NCI-H446 treated with DMSO at 0.1 percent for 48 hours (cell line): ENCODE measurements around the gene HABP2.

Source experiments
- DNase-seq: peaks from one replicate; lab custom pipeline; 2025; lab: John Stamatoyannopoulos, UW

Gene HABP2

DNA sequence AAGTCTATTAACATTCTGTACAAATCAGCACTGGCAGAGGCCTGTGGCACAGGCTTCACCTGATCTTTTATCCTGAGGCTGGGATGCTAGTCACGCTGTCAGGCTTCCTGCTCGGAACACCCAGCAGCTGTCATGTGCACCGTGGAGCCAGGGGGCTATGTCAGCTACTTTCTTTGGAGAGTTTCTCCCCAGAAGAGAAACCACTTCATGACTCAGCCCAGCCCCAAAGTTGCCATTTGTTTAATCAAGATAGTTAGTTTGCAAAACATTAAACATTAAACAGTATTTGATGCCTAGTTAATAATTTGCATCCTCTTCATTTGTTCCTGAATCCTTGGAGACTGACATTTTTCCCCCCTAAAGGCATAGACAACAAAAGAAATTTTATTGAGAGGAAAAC is at the start of gene HABP2:
Gene HABP2 (plus strand): TSS at position 353 of the 400 bp plus-strand sequence. CDS start 69 bp downstream, outside the sequence.
- DNase-seq: no peak

DNA sequence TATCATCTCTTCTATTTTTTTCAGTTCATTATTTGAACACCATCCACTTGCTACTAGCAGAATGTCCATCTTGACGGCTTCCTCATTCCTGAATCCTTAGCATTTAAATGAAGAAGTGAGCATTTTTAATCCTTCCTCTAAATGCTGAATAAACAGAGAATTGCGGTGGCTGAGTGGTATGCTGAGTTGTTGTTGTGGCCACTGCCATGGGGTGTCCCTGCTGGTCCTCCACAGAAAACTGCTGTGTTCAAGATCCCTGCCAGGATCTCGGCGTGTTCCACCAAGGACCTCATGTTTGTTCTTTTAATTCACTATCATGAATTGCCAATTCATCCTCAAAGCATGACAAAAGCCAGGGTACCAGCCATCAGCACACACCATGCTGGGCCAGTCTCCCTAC is 48.9 kb upstream of the HABP2 start:
- DNase-seq: no peak

DNA sequence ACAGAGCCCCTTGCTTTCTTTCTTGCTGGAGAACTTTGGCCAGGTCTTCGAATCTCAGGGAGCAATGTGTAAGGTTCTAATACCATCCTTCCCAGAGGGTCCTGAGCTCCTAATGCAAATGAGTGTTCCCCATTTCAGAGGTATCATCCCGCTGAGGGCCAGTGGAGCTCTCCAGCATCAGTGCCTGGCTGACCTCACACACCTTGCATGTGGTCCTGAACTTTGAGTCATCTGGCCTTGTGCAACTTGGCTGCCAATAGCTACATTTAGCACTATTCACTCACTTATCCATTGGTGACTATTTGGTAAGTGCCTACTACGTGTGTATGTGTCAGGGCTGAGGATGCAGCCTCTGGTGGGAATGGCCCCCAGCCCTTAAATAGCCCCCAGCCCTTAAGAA is 48.4 kb upstream of the HABP2 start:
- DNase-seq: no peak

DNA sequence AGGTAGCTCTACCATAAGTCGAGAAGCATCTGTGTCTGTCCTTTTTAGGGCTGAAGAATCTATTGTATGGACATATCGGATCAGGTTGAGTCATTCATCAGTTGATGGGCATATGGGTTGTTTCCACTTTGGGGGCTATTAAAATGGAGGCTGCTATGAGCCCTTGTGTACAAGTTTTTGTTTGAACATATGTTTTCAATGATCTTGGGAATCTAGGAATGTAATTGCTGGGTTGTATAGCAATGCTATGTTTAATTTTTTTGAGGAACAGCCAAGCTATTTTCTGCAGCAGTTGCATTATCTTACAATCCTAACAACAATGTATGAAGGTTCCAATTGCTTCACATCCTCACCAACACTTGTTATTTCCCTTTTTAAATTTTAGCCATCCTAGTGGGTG is 46.4 kb upstream of the HABP2 start:
- DNase-seq: no peak

DNA sequence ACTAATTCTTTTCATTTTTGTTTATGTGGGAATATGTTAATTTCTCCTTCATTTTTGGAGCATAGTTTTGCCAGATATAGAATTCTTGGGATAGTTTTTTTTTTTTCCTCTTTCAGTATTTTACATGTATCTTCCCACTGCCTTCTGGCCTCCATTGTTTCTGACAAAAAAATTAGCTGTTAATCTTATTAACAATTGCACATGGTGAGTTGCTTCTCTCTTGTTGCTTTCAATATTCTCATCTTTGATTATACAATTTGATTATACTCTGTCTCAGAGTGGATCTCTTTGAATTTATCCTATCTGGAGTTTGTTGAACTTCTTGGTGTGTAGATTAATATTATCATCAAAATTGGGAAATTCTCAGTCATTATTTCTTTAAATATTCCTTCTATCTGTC is 41.4 kb upstream of the HABP2 start:
- DNase-seq: no peak

DNA sequence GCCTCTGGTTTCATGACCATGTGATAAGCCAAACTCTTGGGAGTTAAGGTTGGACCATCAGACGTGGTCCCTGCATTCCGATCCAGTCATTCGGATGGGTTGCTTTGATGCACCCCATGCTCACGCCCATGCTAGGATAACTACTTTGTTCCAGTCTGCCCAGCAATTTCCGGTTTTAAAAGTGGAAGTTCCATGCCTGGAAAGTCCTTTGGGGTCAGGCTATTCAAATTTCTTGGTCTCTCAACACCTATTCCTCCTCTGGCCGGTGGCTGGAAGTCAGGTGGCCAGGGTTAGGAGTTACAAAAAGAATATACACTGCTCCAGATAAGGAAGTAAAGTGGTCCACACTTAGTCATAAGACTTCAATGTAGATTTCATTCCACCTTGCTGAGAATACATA is 37.7 kb upstream of the HABP2 start:
- DNase-seq: no peak

DNA sequence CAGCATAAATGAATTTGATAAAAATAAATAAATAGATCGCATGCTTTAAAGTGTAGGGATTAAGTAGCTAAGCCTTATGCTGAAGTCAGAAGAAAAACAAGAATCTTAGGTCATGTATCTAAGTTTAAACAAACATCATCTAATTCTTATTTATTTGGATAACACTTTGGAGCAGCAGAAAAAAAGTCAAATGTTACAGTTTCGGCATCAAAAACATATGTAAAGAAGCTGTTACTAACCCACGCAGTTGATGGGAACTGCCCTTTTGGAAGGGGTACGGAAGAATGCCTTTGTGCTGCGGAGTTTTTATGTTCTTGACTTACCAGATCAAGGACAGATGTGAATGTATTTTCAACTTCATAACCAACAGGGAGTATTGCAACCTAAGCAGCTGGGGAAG is 37.3 kb upstream of the HABP2 start:
- no peak for DNase-seq

DNA sequence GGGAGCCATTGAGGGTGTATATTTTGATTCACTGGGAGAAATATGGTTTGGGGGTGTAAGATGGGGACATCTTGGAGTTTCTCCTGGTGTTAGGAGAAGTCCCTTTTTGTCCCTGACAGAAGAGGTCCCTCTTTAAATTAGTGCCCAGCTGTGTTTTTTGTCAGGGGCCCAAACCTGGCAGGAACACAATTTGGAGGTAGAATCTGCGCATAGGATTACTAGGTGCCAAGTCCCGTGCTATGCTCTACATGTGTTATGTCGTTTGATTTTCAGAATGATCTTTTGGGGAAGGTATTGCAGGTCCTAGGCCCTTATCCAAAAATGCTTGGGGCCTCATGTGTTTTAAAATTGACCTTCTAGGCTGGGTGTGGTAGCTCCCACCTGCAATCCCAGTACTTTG is 36.8 kb upstream of the HABP2 start:
- DNase-seq: no peak

DNA sequence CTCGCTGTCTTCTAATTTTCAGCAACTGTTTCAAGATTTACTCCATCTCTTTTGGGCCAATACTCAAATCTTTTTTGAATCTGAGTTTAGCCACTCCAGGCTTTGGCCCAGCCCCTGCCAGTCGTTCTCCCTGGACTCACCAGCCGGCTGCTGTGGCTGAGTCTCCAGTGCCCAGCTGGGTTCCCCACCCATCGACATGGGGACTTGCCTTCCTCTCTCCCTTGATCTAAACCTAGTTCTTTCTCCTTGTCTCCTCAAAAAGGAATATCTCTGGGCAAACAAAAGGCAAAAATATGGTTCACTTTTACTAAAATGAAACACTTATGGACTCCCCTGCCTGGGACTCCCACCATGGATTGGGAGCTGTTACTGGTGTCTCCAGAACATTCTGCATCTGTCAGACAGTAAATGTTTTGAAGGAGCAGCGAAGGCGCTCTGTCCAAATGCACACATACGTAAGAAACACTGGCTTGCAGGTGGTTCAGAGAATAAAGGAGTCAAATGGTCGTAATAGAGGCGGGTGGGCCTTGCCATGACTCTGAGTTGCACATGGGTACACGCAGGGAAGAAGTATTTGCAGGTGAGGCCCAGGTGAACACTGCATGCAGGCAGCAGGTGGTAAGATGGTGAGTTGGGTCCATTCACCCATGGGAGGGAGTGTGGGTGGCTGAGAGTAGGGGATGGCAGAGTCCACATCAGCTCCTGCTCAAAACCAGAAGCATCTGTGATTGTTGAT is 35.5 kb upstream of the HABP2 start:
- DNase-seq: no peak

DNA sequence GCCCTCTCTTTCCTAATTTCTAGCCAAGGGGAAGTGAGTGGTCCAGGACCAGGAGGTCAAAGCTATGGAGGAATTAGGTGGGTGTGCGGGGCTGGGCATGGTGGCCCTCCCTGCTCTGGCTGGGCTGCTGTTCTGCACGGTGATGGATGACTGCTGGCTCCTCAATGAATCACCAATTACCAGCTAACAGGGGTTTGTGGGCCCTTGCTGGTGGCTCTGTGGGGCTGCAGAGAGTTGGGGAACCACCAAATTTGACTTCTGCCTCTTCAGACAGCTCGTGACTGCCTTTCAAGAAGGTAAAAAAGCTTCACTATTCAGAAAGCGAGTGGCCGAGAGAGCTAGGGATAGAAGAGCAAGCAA is 35.0 kb upstream of the HABP2 start:
- DNase-seq: no peak

DNA sequence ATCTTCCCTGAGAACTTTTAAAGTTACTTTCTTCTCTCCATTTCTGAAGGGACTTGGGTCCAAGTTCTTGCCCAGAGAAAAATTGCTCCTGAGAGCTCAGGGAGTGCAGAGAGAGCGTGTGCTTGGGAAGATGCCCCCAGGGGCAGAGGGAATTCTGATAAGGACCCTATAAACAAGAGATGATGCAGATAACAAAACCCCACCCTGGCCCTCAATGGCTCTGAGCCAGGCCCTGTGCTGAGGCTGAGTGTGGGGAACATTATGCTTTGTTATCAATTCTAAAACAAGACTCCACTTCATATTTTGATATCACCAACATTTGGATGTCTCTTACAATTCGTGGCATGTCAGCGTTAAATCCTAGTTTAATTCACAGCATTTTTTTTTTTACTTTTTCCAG is 34.4 kb upstream of the HABP2 start:
- no peak for DNase-seq

DNA sequence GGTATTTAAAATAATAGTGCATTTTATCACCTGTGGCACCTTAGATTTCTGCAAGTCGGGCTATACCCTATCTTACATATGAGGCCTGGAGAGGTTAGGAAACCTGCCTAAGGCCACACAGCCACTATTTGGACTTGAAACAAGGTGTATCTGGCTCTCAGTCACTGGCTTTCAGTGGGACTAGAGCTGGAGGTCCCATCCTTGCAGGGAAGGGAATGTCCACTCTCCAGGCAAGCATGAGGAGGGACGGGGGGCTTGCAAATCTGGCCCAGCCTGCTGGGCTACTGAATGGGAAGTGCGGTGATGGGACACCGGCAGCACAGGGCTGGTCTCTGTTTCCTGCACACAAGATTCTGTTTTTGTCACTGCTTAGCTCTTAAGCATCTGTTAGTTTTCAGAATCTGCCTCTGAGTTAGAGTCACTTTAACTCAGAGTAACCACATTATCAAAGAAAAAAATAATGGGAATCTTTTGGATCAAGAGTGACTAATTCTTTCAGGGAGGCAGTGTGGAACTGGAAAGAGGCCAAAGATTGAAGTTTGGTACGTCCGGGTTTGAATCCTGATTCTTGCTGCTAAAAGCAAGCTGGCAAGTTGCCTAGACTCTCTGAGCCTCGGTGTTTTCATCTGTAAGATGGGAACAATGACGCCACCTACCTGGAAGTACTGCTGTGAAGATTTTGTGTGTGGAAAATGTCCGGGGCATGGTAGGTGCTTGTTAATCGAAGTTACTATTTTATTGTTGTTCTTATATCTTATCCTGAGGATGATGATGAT is 33.8 kb upstream of the HABP2 start:
- no peak for DNase-seq

DNA sequence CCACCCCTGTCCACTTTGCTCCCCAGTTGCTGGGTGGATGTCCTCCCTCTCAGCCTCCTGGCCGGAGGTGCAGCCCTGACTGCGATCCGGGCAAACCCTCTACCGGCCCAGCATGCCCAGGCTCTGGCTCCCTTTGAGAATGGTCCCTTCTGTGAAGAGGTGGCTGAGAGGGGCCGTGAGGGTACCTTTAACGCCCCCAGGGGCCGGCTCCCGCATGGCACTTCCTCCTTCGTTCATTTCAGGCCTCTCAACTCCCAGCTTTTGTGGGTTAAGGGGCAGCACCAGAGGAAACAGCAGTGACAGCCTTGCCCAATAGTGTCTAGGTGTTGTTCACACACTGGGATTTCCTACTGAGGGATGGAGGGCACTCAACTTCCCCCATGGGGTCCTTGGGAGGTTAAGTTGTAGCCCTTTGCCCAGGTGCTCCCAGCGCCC is 33.2 kb upstream of the HABP2 start:
- no peak for DNase-seq

DNA sequence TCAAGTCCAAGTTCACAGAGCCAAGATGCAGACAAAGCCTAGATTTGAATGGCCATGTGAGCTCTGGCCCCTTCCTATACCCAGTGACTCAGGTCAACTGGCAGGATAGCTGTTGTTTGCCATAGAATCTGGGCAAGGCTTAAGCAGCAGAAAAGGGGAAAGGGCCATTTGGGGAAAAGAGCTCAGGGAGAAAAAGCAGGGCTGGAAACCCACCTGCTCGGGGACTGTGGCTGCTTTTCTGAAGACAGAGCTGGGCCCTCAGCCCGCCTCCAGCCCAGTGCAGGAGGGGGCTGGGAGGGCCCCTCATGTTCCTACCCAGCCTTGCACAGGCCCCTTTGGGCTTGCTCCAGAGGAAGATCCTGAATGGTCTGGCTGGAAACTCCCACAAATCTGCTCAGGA is 32.6 kb upstream of the HABP2 start:
- DNase-seq: no peak

DNA sequence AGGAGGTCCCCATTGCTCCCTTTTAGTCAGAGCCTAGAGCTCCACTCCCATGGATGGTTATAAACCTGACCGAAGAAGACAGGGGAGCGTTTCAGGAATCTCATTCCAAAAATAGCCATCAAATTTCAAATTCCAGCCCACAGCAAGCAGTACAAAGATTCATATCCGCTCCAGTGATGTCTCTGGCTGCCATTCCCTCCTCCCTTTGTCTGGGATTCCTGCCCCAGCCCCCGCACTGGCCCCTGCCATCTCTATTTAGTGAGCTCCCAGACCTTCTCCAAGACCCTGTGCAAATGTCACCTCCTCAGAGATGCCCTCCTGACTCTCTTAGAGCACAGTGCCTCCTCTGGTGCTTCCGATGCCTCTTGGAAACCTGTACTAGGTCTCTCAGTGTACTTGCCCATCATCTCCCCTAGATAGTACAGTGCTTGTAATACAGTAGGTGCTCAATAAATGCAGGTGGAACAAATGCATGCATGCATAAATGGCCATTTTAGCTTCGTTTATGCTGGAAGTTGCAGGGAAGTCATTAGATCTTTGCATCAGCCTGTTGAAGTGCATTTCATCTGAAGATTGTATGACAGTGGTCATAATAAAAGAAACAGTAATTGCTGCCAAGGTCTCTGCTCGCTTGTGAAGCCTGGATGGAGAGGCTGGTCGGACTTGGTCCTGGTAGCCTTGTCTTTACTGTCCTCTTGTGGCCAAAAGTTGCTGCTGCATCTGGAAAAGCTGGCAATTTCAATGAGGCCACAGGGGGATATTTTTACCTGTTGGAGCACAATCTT is 32.0 kb upstream of the HABP2 start:
- DNase-seq: peak; percentile 5

DNA sequence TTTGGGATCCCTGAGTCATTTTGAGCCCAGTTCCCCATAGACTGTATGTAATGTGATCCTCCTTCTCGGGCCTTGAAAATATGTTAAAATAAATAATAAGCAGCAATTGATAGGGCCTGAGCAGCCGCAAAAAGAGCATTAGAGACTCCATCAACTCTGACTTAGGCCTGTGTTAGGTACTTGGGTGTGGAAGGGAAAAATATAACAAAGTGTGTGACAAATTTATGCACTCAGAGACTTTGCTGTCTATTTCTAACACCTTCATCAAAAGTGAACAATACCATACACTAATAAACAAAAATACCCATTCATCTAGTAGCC is 31.4 kb upstream of the HABP2 start:
- DNase-seq: no peak

DNA sequence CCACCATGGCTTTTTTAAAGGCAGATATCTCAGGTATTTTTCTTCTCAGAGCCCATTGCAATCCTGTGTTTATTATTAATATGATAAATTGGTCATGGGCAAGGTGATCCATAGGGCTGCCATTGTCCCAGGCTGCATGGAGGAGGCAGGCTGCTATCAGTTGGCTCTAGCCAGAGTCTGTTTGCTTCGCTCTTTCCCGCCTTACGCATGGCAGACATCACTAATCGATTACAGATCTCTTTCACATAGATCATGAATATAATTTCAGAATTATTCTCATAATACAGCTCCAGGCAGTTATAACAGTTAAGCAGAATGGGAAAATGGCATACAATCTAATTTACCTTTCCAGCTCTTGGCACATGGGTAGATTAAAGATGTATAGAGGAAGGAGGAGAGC is 30.4 kb upstream of the HABP2 start:
- DNase-seq: no peak

DNA sequence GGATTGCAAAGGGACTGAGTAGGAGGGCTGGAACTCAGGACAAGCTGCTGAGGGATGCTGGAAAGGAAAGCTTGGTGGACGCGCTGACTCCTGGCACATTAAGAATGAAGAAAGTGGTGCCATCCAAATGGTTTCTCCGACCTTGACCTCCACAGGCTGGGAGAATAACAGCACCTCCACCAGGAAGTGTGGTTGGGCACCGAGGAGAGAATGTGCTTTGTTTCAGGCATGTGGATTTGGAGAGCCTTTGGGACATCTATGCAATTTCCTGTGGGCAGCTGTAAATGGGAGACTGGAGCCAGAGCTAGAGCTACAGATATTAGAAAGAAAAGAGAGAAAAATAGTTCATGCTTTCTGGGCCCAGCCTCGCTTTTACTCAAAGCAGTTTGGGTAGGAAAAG is 29.8 kb upstream of the HABP2 start:
- DNase-seq: no peak

DNA sequence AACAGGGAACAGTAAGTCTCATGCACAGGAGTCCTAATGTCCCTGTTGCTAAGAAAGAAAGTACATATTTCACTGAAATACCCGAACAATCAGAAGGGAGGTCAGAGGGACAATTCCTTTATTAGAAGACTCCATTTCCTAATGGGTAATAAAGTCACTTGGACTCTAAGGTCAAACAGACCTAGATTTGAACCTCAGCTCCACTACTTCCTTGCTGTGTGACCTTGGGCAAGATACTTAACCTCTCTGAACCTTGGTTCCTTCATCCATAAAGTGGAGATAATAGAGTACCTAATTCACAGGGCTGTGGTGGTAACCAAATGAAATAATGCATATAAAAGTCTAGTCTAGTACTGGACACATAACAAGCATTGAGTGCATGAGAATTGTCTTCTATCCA is 29.2 kb upstream of the HABP2 start:
- no peak for DNase-seq

DNA sequence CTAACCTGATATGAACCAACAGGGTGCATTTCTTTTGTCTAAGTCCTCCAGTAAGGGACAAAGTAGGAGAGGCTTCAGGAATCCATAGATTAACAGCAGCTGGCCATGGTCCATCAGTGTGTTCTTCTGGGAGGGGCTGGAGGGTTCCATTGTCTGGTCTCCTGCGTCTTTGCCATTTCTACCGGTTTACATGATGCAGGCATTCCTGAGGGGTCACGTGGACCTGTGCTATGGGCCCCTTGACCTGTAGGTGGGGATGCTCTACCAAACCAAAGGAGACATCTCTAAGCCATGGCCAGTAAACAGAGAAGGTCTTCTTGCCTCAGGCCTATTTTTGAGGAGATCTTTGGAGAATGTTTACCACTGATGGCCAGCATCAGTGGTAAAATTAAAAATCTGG is 28.7 kb upstream of the HABP2 start:
- DNase-seq: no peak

DNA sequence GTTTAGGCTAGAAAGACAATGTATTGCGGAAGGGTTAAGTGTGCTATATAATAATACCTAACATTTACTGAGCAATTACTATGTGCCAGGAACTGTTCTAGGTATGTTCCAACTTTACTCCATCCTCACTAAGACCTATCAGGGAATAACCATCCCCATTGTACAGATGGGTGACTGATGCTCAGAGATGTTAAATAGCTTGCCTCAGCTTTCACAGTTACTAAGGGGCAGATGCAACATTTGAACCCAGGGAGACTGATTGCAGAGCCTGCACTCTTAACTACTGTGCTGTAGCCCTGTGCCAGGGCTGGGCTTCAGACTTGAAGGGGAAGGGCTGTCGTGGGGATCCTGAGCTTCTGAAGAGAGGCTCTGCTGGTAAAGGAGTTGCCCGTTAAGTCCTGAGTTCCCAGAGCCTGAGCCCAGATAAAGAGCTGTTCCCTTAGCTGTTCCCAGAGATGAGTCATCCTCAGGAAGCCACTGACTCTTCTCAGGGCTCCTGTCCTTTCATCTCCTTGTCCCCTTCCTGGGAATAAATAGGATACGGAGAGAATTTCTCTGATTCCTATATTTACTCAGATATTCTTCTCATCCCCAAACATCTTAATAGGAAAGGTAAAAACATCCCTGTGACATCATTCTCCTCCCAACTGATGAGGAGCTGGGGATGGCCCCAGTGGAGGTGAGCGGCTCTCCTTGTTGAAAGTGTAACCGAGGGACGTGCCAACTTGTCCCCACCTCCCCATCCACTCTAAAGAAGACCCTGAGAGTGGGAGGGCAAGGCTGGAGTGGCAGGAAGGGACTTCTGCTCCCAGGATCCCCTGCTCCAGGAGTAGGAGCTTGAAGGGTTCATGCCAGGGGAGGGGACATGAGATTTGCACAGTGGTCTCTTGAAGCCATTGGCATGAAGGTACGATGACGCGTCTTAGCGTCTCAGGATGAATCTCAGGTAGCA is 28.0 kb upstream of the HABP2 start:
- DNase-seq: no peak

DNA sequence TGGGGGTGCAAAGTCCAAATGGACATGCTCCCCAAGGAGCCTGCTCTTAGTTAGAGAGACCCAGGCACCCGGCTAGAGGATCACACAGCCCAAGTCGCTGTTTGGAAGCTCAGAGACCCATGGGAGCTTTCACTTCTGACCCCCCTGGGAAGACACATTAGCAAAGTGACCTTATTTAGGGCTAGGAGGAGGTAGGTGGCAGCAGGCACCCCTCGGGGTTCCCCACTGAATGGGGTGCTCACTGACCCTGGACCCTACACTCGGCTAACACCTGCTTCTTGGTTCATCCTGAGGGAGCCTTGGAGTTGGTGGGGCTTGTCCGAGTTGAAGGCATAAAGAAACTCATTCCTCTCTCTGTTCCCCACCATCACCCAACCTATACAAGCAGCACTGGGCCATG is 27.1 kb upstream of the HABP2 start:
- no peak for DNase-seq
